Activated CD4-positive, alpha-beta T cell treated with anti-CD3 and anti-CD28 coated beads, Interleukin-2, amount 50 U/mL, for 4 hours (primary cell): Measurements from ENCODE around the gene ZNF808.
"Not testable (repeated sequence)": the region's sequence is repeated elsewhere in the genome, so short reads cannot be mapped to it uniquely, and the experiment has no call there.

ENCODE experiments used
- DNase-seq, 2 experiments: peaks; one replicate each; pipeline ENCODE4 v3.0.0-alpha.2; 2020

Gene ZNF808

DNA sequence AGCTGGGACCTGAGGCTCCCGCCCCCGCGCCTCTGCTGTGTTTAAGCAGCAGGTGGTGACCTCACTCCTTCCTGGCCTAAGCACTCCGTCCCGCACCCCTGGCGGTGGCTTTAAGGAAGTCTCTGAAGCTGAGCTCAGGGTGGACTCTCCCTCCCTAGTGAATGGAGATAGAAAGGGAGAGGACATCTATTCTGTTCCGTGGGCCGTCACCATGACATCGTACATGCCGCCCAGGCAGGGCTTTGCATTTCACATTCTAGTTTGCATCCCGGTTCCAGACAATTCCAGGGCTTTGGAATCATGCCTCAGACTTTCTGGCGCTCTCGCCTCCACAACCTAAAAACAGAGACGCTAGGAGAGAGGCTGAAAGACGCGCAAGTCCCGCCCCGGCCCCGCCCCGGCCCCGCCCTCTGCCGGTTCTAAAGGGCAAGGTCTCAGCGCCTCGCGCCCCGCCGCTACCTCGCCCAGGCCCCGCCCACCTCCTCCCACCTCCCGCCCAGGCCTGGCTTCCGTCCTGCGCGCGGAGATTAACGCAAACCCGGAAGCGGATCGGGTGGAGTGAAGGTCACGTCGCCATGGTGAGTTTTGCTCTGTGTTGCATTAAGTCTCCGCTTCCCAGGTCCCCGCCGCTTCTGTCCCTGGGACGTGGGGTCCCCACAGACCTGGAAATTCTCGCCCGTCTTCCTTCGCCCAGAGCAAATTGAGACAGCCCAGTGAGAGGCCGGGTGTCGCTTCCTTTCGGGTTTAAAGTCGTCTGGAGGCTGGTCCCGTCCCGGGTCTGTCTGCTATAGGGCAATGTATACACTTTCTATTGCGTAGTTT lies at the start of gene ZNF808:
Gene ZNF808, plus strand, starts transcription at position 535 of the 822 bp plus-strand sequence. CDS start 15,617 bp downstream, outside the sequence.
- peak; percentile 98 to 99 for DNase-seq

DNA sequence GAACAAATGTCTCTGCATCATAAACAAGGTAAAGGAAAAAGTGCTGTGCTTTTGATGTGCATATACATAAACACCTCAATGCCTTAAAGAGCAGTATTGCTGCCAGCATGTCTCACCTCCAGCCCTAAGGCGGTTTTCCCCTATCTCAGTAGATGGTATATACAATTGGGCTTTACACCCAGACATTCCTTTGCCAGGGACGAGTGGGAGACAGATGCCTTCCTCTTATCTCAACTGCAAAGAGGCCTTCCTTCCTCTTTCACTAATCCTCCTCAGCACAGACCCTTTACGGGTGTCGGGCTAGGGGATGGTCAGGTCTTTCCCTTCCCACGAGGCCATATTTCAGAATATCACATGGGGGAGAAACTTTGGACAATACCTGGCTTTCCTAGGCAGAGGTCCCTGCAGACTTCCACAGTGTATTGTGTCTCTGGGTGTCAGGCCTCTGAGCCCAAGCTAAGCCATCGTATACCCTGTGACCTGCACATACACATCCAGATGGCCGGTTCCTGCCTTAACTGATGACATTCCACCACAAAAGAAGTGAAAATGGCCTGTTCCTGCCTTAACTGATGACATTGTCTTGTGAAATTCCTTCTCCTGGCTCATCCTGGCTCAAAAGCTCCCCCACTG lies 43.2 kb upstream of the ZNF808 start:
- not testable (repeated sequence) for DNase-seq

DNA sequence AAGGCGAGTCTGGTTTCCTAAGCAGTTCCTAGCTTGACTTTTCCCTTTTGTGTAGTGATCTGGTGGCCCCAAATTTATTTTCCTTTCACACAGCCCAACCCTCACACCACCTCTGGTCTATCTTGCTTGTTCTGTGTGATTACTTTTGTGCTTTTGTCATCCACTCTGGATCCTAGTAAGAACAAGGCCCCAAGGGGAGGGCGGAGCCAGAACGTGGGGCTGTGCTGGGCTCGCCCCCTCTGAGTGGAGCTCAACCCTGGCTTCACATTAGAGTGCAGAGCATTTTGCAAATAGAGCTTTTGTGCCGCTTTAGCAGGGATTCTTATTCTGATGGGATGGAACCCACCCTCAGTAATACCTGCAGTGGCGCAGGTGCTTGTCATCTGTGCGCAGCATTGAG lies 42.4 kb upstream of the ZNF808 start:
- not testable (repeated sequence) for DNase-seq

DNA sequence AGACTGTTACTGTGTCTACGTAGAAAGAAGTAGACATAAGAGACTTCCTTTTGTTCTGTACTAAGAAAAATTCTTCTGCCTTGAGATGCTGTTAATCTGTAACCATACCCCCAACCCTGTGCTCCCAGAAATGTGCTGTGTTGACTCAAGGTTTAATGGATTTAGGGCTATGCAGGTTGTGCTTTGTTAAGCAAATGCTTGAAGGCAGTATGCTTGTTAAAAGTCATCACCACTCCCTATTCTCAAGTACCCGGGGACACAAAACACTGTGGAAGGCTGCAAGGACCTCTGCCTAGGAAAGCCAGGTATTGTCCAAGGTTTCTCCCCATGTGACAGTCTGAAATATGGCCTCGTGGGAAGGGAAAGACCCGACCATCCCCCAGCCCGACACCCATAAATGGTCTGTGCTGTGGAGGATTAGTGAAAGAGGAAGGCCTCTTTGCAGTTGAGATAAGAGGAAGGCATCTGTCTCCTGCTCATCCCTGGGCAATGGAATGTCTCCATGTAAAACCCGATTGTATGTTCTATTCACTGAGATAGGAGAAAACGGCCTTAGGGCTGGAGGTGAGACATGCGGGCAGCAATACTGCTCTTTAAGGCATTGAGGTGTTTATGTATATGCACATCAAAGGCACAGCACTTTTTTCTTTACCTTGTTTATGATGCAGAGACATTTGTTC lies 41.8 kb upstream of the ZNF808 start:
- not testable (repeated sequence) for DNase-seq

DNA sequence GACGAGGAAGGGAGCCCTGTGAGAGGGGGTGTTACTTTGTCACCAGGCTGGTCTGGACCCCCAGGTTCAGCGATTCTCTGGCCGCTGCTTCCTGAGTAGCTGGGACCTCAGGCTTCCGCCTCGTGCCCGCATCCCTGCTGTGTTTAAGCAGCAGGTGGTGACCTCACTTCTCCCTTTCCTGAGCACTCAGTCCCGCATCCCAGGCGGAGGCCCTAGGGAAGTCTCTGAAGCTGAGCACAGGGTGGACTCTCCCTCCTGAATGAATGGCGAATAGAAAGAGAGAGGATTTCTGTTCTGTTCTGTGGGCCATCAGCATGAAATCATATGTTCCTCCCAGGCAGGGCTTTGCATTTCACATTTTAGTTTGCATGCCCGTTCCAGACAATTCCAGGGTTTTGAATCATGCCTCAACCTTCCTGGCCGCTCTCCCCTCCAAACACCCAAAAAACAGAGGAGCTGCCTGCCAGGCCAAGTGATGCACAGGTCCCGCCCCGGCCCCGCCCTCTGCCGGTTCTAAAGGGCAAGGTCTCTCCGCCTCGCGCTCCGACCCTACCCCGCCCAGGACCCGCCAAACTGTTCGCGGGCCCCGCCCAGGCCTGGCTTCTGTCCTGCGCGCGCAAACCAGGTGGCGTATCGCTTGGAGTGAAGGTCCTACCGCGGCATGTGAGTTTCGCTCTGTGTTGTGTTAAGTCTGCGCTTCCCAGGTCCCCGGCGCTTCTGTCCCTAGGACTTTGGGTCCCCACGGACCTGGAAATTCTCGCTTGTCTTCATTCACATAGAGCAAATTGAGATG lies 35.1 kb upstream of the ZNF808 start:
- DNase-seq: no peak

DNA sequence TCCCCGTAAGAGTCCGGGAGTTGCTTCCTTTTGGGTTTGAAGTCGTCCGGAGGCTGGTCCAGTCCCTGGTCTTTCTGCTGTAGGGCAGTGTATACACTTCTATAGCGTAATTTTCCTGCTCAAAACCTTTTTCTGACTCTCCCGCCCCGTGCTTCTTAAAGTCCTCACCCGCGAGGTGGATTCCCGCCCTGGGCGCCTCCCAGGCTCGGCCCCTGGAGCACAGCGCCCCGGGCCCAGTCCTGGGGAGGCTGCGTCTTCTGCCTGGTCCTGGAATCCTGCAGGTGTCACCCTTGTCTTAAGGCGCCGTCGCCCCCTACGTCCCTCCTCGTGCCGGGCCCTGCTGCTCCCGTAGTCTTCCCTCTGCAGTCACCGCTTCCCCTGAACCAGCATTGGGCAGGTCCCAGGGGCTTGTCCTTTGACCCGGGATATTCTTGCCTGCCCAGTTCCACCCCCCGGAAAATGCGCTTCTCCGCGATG lies 34.4 kb upstream of the ZNF808 start:
- DNase-seq: no peak

DNA sequence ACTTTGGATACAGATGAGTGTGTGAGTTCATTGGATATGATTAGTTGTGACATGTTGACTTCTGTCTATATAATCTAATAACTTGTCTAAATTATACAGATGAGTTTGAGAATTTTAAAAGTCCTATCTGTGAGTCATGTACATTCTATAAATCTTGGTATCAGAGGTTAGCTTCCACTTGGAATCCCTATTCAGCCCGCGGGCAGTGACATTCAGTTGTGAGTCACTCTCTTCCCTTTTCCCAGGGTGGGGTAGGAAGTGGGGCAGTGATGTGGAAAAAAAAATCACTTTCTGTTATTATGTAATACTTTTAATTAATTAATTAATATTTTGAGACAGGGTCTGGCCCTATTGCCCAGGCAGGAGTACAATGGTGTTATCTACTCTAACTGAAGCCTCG lies 33.0 kb upstream of the ZNF808 start:
- no peak for DNase-seq

DNA sequence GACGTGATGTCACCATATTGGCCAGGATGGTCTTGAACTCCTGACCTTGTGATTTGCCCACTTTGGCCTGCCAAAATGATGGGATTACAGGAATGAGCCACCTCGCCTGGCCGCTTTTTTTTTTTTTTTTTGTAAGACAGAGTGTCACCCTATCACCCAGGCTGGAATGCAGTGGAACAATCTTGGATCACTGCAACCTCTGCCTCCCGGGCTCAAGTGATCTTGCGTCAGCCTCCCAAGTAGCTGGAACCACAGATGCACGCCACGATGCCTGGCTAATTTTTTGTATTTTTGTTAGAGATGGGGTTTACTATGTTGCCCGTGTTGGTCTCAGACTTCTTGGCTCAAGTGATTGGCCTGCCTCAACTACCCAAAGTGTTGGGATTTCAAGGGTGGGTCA lies 28.9 kb upstream of the ZNF808 start:
- no peak for DNase-seq

DNA sequence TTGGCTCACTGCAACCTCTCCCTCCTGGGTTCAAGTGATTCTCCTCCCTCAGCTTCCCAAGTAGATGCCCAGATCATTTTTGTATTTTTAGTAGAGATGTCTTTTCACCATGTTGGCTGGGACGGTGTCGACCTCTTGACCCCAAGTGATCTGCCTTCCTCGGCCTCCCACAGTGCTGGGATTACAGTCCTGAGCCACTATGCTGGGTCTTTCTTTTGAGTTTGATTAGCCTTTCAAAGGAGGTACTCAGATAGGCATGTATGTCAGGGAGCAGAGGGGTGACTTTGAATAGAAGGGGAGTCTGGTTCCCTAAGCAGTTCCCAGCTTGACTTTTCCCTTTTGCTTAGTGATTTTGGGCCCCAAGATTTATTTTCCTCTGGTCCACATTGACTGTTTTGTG lies 27.0 kb upstream of the ZNF808 start:
- DNase-seq: not testable (repeated sequence)

DNA sequence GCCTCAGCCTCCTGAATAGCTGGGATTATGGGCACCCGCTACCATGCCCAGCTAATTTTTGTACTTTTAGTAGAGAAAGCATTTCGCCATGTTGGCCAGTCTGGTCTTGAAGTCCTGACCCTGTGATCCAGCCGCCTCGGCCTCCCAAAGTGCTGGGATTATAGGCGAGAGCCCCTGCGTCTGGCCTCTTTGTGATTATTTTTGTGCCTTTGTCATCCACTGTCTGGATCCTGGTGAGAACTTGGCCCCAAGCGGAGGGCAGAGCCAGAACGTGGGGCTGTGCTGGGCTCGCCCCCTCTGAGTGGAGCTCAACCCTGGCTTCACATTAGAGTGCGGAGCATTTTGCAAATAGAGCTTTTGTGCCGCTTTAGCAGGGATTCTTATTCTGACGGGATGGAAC lies 26.5 kb upstream of the ZNF808 start:
- DNase-seq: not testable (repeated sequence)

DNA sequence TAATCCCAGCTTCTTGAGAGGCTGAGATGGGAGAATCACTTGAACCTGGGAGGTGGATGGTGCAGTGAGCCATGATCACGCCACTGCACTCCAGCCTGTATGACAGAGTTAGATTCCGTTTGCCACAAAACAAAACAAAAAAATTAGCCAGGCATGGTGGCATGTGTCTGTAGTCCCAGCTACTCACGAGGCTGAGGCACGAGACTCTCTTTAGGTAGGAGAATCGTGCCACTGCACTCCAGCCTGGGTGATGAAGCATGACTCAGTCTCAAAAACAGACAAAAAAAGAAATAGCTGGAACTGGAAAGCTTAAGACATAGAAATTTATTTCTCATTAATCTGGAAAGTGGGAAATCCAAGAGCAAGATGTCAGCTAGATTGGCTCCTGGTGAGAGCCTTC lies 20.2 kb upstream of the ZNF808 start:
- no peak for DNase-seq

DNA sequence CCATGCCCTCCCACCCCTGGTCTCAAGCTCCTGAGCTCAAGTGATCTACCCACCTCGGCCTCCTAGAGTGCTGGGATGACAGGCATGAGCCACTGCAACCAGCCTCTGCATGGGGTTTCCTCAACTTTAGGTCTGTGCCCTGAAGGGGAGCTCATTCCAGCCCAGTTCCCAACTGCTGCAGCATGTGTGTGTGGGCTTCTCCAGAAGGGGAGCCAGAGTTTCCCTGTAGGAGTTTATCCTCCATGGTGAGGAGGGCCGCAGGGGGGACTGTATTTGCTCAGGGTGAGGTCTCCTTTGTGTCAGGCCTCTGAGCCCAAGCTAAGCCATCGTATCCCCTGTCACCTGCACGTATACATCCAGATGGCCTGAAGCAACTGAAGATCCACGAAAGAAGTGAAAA lies 11.3 kb upstream of the ZNF808 start:
- no peak for DNase-seq

DNA sequence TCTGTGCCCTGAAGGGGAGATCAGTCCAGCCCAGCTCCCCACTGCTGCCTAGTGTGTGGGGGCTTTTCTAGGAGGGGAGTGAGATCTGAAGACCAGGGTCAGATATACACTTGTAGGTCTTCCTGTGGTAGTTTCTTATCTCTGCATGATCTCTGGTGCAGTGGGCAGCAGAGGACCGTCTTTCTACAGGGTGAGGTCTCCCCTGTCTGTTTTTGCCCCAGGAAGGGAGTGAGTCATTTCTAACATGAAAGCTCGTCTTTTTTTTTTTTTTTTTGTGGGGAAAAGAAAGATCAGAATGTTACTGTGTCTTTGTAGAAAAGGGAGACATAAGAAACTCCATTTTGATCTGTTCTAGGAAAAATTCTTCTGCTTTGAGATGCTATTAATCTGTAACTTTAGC lies 8.8 kb upstream of the ZNF808 start:
- no peak for DNase-seq

DNA sequence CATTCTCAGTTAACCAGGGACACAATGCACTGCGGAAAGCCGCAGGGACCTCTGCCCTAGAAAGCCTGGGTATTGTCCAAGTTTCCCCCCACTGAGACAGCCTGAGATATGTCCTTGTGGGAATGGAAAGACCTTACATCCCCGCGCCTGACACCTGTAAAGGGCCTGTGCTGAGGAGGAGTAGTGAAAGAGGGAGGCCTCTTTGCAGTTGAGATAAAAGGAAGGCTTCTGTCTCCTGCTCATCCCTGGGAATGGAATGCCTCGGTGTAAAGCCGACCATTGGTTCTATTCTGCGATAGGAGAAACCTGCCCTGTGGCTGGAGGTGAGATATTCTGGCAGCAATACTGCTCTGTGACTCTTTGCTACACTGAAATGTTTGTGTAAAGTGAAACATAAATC lies 8.3 kb upstream of the ZNF808 start:
- not testable (repeated sequence) for DNase-seq

DNA sequence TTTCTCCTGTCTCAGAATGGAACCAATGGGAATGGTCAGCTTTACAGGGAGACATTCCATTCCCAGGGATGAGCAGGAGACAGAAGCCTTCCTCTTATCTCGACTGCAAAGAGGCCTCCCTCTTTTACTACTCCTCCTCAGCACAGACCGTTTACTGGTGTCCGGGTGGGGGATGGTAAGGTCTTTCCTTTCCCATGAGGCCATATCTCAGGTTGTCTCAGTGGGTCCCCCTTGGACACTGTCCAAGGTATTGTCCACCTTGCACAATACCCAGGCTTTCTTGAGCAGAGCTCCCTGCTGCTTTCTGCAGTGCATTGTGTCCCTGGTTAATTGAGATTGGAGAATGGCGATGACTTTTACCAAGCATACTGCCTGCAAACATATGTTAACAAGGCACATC lies 7.5 kb upstream of the ZNF808 start:
- DNase-seq: no peak

DNA sequence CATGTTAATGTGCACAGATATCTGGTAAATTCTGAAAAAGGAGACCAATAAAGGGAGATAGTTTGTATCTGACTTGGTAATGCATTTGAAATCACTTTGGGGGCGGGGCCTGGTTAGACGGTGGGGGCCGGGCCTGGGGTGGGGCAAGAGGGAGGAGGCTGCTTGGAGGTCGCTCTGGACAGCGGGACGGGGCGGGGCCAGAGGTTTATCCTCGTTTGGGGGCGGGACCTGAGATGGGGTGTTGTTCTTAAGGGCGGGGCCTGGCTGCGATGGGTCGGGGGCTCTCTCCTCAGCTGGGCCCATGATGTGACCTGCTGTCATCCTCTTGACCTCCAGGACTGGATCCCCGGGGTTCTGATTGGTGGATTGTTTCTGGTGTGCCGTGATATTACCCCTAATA lies 4.9 kb upstream of the ZNF808 start:
- no peak for DNase-seq

DNA sequence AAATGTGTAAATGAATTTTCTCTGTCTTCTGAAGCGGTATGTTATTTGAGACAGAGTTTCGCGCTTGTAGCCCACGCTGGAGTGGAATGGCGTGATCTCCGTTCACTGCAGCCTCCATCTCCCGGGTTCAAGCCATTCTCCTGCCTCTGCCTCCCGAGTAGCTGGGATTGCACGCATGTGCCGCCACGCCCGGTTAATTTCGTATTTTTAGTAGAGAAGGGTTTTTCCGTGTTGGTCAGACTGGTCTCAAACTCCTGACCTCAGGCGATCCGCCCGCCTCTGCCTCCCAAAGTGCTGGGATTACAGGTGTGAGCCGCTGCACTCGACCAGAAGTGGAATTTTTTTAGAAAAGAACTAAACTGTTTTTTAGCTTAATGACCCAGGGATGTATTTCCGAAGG lies 3.4 kb upstream of the ZNF808 start:
- DNase-seq: no peak

DNA sequence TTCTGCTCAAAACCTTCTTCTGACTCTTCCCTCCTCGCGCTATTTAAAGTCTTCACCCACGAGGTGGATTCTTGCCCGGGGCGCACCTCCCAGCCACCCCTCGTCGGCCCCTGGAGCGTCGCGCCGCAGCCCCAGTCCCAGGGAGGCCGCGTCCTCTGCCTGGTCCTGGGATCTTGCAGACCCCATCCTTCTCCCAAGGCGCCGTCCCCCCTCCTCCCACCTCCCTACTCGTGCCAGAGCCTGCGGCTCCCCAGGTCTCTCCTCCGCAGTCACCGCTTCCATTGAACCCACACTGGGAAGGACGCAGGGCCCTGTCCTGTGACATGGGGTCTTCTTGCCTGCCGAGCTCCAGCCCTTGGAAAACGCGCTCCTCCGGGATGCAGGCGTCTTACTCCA lies 486 bp downstream of the ZNF808 start:
- DNase-seq: no peak

DNA sequence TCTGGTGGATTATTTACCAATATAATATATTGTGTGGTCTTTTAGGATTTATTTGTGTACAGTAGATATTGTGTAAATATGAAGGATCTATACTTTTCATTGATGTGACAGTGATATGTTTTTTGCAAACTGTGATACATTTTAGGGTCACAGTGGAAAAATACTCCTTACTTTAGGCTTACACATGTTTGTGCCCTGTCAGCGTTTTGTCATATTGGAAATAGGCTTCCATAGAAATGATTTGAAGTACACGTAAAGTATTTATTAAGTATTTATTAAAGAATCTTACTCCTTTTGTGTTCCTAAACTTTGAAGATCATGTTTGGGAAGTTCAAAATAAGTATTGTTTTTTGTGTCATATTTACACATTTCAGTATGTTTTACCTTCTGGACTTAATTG lies 5.0 kb downstream of the ZNF808 start:
- no peak for DNase-seq

DNA sequence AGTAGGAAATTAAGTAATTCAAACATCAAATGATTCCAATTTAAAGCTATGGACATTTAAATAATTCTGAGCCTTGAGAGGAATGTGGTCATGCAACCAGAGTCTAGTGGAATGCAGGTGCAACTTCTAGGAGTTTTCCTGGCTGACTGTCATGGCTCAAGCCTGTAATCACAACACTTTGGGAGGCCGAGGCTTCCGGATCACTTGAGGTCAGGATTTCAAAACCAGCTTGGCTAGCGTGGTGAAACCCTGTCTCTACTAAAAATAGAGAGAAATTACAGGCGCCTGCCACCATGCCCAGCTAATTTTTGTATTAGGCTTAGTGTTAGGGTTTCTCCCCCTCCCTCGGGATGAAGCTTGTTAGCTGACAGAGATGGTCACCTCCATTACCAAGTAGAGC lies 6.4 kb downstream of the ZNF808 start:
- no peak for DNase-seq

DNA sequence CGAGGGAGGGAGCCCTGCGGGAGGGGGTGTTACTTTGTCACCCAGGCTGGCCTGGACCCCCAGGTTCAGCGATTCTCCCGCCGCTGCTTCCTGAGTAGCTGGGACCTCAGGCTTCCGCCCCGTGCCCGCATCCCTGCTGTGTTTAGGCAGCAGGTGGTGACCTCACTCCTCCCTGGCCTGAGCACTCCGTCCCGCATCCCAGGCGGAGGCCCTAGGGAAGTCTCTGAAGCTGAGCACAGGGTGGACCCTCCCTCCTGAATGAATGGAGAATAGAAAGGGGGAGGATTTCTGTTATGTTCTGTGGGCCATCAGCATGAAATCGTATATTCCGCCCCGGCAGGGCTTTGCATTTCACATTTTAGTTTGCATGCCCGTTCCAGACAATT lies 7.9 kb downstream of the ZNF808 start:
- not testable (repeated sequence) for DNase-seq

DNA sequence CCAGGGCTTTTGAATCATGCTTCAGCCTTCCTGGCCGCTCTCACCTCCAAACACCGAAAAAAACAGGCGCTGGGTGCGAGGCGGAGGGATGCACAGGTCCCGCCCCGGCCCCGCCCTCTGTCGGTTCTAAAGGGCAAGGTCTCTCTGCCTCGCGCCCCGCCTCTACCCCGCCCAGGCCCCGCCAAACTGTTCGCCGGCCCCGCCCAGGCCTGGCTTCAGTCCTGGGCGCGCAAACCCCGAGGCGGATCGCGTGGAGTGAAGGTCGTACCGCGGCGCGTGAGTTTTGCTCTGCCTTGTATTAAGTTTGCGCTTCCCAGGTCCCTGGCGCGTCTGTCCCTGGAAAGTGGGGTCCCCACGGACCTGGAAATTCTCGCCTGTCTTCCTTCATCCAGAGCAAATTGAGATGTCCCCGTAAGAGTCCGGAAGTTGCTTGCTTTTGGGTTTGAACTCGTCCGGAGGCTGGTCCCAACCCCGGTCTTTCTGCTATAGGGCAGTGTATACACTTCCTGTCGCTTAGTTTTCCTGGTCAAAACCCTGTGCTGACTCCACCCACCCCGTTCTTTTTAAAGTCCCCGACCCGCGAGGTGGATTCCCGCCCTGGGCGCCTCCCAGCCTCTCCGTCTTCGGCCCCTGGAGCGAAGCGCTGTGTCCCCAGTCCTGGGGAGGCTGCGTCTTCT lies 8.4 kb downstream of the ZNF808 start:
- peak; percentile 87 to 88 for DNase-seq

DNA sequence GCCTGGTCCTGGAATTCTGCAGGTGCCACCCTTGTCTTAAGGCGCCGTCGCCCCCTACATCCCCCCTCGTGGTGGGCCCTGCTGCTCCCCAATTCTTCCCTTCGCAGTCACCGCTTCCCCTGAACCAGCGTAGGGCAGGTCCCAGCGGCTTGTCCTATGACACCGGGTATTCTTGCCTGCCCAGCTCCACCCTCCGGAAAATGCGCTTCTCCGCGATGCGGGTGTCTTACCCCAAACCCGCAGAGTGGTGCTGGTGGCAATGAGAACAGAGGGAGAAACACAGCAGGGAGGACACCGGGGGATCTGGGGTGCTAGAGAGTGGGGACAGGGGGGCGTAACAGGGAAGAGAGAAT lies 9.0 kb downstream of the ZNF808 start:
- DNase-seq: peak; percentile 44 to 53
